ENCODE data around the gene CHST11. TPM values are rescaled to one million over a fixed set of nuclear protein-coding genes. Genes with fewer than 3 reads are reported as not detected.

The CHST11 gene
- total and polyA plus RNA-seq, 2 of the 4 experiments (the other 2 are of a cell fraction): 1.4 to 2.7 TPM

GRCh38 chr12:104672501-104673265 lies 215.9 kb downstream of the CHST11 start:
- DNase-seq (no peak), ATAC-seq (ENCODE audit: low read depth) (no peak)
- no peaks in the 10 kb centered on the region for H3K79me1 ChIP-seq (ENCODE audit: low read depth in 1 of 2, low read length in 2 of 2)
- H3K4me3 ChIP-seq (ENCODE audit: insufficient read depth, low read depth, low read length): no peak overlapping the region
- WGBS, 2 experiments (ENCODE audit: extremely low coverage in 2 of 2, insufficient read length in 1 of 2): 73% methylated on average over 3 of the region's 10 CpGs; no CpG with 5 or more reads in 1 of the 2 experiments
- no peak overlapping the region for H3K27ac ChIP-seq (ENCODE audit: insufficient read depth, low read length)
- H3K18ac ChIP-seq (ENCODE audit: low read depth, low read length): no peak overlapping the region
- H4K20me1 ChIP-seq (ENCODE audit: insufficient read depth, low read length): no peaks in the 10 kb centered on the region
- BruUV-seq (replicated peaks): no TSS peak
- H2AFZ ChIP-seq (replicated peaks; ENCODE audit: low read length, poor library complexity): no peak overlapping the region
- H4K91ac ChIP-seq (ENCODE audit: insufficient read depth, low read depth, low read length): 0 out of 2 replicates have a peak overlapping the region, but pooled peaks have one; percentile 4
- no peaks in the 10 kb centered on the region; the same call in 1 of the 2 replicates for H3K27me3 ChIP-seq (ENCODE audit: control insufficient read depth, insufficient read depth, low read length)
- no peak overlapping the region for H3K23ac ChIP-seq (ENCODE audit: low read depth, low read length)
- CTCF ChIA-PET: no interaction called here
- no peaks in the 10 kb centered on the region for H3K9me3 ChIP-seq (ENCODE audit: control insufficient read depth, insufficient read depth, low read length)
- peaks cover 7% of the 10 kb centered on the region for H3K4me1 ChIP-seq (ENCODE audit: control insufficient read depth, insufficient read depth, low read length)
- no peak overlapping the region for H2BK5ac ChIP-seq (ENCODE audit: low read depth, low read length, poor library complexity, severe bottlenecking)
- POLR2A ChIA-PET (ENCODE audit: unreplicated experiment): no interaction called here
- H3K4me2 ChIP-seq (ENCODE audit: low read depth, low read length): no peak overlapping the region
- H3K56ac ChIP-seq (ENCODE audit: extremely low read depth, insufficient read depth, low read length): no peak overlapping the region
- in situ Hi-C loops (cut with MboI; ENCODE audit: low sequenced_read_pairs) (no loop called here), dilution Hi-C loops (cut with HindIII; ENCODE audit: low sequenced_read_pairs, unreplicated experiment) (no loop called here), intact Hi-C loops (cut with micrococcal nuclease) (no loop called here)
- H2BK15ac ChIP-seq (ENCODE audit: low read depth, low read length): no peak overlapping the region
- H3K9me1 ChIP-seq (ENCODE audit: insufficient read depth, low read length): peaks cover 6% of the 10 kb centered on the region; the same call in 1 of the 2 replicates
- no peak overlapping the region for H4K8ac ChIP-seq (ENCODE audit: low read depth in 2 of 2, low read length in 2 of 2)
- no peak overlapping the region for H2AK5ac ChIP-seq (ENCODE audit: low read depth, low read length)
- no peak overlapping the region for H3K9ac ChIP-seq (ENCODE audit: low read depth, low read length)
- H3K14ac ChIP-seq (replicated peaks; ENCODE audit: low read depth, low read length): peak overlapping the region; percentile 16; the same call in 1 of the 2 replicates
- H3K36me3 ChIP-seq (ENCODE audit: control insufficient read depth, insufficient read depth, low read length): no peaks in the 10 kb centered on the region
- peak overlapping the region; percentile 26; the same call in 1 of the 2 replicates for H2BK120ac ChIP-seq (ENCODE audit: low read depth, low read length)
- no peak overlapping the region for H4K5ac ChIP-seq (ENCODE audit: low read depth, low read length)
- 0 out of 2 replicates have a peak overlapping the region, but pooled peaks have one; percentile 9 for H3K4ac ChIP-seq (ENCODE audit: low read depth, low read length)
- no peak for TF ChIP-seq MXI1 (IDR thresholded peaks at IDR 0.05; ENCODE audit: borderline replicate concordance, low read depth, low read length)
- TF ChIP-seq RFX5 (IDR thresholded peaks at IDR 0.05; ENCODE audit: low read depth, low read length): no peak
- TF ChIP-seq CHD1 (IDR thresholded peaks at IDR 0.05; ENCODE audit: low read depth, low read length): no peak
- no peak for TF ChIP-seq RCOR1 (IDR thresholded peaks at IDR 0.05; ENCODE audit: insufficient replicate concordance, low read length)
- no peak for TF ChIP-seq MAFK (IDR thresholded peaks at IDR 0.05; ENCODE audit: low read depth, low read length)
- TF ChIP-seq NFE2L2 (IDR thresholded peaks at IDR 0.05; ENCODE audit: low read depth, low read length): no peak
- TF ChIP-seq, protein P1, sequence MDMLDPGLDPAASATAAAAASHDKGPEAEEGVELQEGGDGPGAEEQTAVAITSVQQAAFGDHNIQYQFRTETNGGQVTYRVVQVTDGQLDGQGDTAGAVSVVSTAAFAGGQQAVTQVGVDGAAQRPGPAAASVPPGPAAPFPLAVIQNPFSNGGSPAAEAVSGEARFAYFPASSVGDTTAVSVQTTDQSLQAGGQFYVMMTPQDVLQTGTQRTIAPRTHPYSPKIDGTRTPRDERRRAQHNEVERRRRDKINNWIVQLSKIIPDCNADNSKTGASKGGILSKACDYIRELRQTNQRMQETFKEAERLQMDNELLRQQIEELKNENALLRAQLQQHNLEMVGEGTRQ (IDR thresholded peaks at IDR 0.05; ENCODE audit: low read depth, low read length): no peak
- no peak for TF ChIP-seq SMC3 (IDR thresholded peaks at IDR 0.05; ENCODE audit: low read depth, low read length)
- TF ChIP-seq RAD21 (IDR thresholded peaks at IDR 0.05; ENCODE audit: low read length): no peak
- TF ChIP-seq, protein P2, sequence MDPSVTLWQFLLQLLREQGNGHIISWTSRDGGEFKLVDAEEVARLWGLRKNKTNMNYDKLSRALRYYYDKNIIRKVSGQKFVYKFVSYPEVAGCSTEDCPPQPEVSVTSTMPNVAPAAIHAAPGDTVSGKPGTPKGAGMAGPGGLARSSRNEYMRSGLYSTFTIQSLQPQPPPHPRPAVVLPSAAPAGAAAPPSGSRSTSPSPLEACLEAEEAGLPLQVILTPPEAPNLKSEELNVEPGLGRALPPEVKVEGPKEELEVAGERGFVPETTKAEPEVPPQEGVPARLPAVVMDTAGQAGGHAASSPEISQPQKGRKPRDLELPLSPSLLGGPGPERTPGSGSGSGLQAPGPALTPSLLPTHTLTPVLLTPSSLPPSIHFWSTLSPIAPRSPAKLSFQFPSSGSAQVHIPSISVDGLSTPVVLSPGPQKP (IDR thresholded peaks at IDR 0.05; ENCODE audit: borderline replicate concordance, low read depth, low read length): no peak
- no peak for TF ChIP-seq CEBPB (IDR thresholded peaks at IDR 0.05; ENCODE audit: low read depth, low read length)
- TF ChIP-seq, protein P3, sequence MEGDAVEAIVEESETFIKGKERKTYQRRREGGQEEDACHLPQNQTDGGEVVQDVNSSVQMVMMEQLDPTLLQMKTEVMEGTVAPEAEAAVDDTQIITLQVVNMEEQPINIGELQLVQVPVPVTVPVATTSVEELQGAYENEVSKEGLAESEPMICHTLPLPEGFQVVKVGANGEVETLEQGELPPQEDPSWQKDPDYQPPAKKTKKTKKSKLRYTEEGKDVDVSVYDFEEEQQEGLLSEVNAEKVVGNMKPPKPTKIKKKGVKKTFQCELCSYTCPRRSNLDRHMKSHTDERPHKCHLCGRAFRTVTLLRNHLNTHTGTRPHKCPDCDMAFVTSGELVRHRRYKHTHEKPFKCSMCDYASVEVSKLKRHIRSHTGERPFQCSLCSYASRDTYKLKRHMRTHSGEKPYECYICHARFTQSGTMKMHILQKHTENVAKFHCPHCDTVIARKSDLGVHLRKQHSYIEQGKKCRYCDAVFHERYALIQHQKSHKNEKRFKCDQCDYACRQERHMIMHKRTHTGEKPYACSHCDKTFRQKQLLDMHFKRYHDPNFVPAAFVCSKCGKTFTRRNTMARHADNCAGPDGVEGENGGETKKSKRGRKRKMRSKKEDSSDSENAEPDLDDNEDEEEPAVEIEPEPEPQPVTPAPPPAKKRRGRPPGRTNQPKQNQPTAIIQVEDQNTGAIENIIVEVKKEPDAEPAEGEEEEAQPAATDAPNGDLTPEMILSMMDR (conservative IDR thresholded peaks at IDR 0.05; ENCODE audit: low read depth, low read length): no peak
- no peak for TF ChIP-seq MAZ (IDR thresholded peaks at IDR 0.05; ENCODE audit: borderline replicate concordance, low read depth, low read length)
- H2AK9ac ChIP-seq (replicated peaks; ENCODE audit: low read depth, low read length, poor library complexity): no peak overlapping the region
- H2BK20ac ChIP-seq (ENCODE audit: low read depth, low read length): no peak overlapping the region
